Neutrophil (primary cell): ENCODE measurements around the gene SEC61A2.

ENCODE experiments used
- H3K27ac ChIP-seq: fragments of 200-600 bp; sonication (generic); 2 replicates; pipeline ENCODE4 v1.5.1; 2016; ENCODE audit warnings: mild to moderate bottlenecking, moderate library complexity
- H3K27me3 ChIP-seq: fragments of 200-600 bp; sonication (generic); 2 replicates; pipeline ENCODE4 v1.6.0; 2016; ENCODE audit warnings: mild to moderate bottlenecking
- H3K36me3 ChIP-seq: fragments of 200-600 bp; sonication (generic); 2 replicates; pipeline ENCODE4 v1.5.1; 2017
- H3K4me1 ChIP-seq, 2 experiments: fragments of 200-600 bp in 1 of 2; sonication (generic) in 1 of 2; 1 replicate in 1 of 2; 2 replicates in 1 of 2; pipeline versions ENCODE4 v1.5.1 to v1.6.1; 2013 to 2016; ENCODE audit warnings: low read depth in 1 of 2, low read length in 1 of 2, mild to moderate bottlenecking in 1 of 2, moderate library complexity in 1 of 2; ENCODE audit not compliant: control insufficient read depth in 1 of 2, insufficient read depth in 1 of 2
- H3K4me3 ChIP-seq, 2 experiments: fragments of 200-600 bp in 1 of 2; sonication (generic) in 1 of 2; 1 replicate in 1 of 2; 2 replicates in 1 of 2; pipeline ENCODE4 v1.5.1; 2013 to 2016; ENCODE audit warnings: low read depth in 1 of 2, low read length in 1 of 2, mild to moderate bottlenecking in 1 of 2, moderate library complexity in 1 of 2
- H3K9me3 ChIP-seq: fragments of 200-600 bp; sonication (generic); 2 replicates; pipeline ENCODE4 v1.5.1; 2016
- CTCF ChIP-seq: fragments of 200-600 bp; sonication (generic); IDR thresholded peaks from 2 replicates; pipeline ENCODE4 v1.5.1; 2016; ENCODE audit warnings: antibody characterized with exemption

Gene SEC61A2

GRCh38 chr10:12194752-12195271 lies 65.3 kb downstream of the SEC61A2 start:
- Histone ChIP-seq H3K4me1 (peaks cover 43 to 59% of the 10 kb centered on the region in 2 experiments), H3K36me3 (no peaks in the 10 kb centered on the region), H3K27me3 (no peaks in the 10 kb centered on the region), H3K27ac (peak overlapping the region; percentile 95), H3K9me3 (no peaks in the 10 kb centered on the region), H3K4me3 (peak overlapping the region; percentile 87 to 90)
- no peak for TF ChIP-seq CTCF

- H3K9me3 ChIP-seq = no peaks in the 10 kb centered on the region
- peak overlapping the region; percentile 87 to 90 for H3K4me3 ChIP-seq
- TF ChIP-seq CTCF = no peak
- peaks cover 43 to 59% of the 10 kb centered on the region in 2 experiments for H3K4me1 ChIP-seq
- no peaks in the 10 kb centered on the region for H3K36me3 ChIP-seq
- no peaks in the 10 kb centered on the region for H3K27me3 ChIP-seq
- peak overlapping the region; percentile 95 for H3K27ac ChIP-seq
Observed at GRCh38 chr10:12195281-12195602, 65.8 kb downstream of the SEC61A2 start.

- no peak for TF ChIP-seq CTCF
- Histone ChIP-seq H3K9me3 (no peaks in the 10 kb centered on the region), H3K36me3 (peaks cover 4% of the 10 kb centered on the region), H3K27ac (peak within 1 kb of the TSS; percentile 95), H3K27me3 (no peaks in the 10 kb centered on the region), H3K4me3 (peak within 1 kb of the TSS; percentile 87 to 90), H3K4me1 (peaks cover 43 to 61% of the 10 kb centered on the region in 2 experiments)
Observed at GRCh38 chr10:12195603-12196506, 66.4 kb downstream of the SEC61A2 start, which contains the start of the genes CDC123 and NUDT5. Gene CDC123, plus strand, starts transcription at chr10:12196188. Its CDS starts 58 bp downstream, at chr10:12196246. Gene NUDT5, minus strand, starts transcription at chr10:12195891. Its CDS starts 9,600 bp downstream, at chr10:12186291.

GRCh38 chr10:12196531-12197211 lies 67.2 kb downstream of the SEC61A2 start:
- H3K27ac ChIP-seq = peak overlapping the region; percentile 95
- peak overlapping the region; percentile 87 to 90 for H3K4me3 ChIP-seq
- H3K9me3 ChIP-seq = no peaks in the 10 kb centered on the region
- no peaks in the 10 kb centered on the region for H3K27me3 ChIP-seq
- TF ChIP-seq CTCF = no peak
- peaks cover 9% of the 10 kb centered on the region for H3K36me3 ChIP-seq
- peaks cover 51 to 69% of the 10 kb centered on the region in 2 experiments for H3K4me1 ChIP-seq

GRCh38 chr10:12198156-12198555 lies 68.7 kb downstream of the SEC61A2 start:
- peak overlapping the region in 1 of 2 experiments; percentile 6 for H3K4me3 ChIP-seq
- peaks cover 53 to 72% of the 10 kb centered on the region in 2 experiments for H3K4me1 ChIP-seq
- H3K9me3 ChIP-seq = no peaks in the 10 kb centered on the region
- H3K36me3 ChIP-seq = peaks cover 22% of the 10 kb centered on the region
- H3K27ac ChIP-seq = peak overlapping the region; percentile 51
- H3K27me3 ChIP-seq = no peaks in the 10 kb centered on the region
- TF ChIP-seq CTCF = no peak
